IMR-90 (cell line): ENCODE measurements around the gene PDCL2.

Experiments
- CEBPB ChIP-seq: IDR thresholded peaks from 2 replicates; pipeline ENCODE4 v1.6.1; 2012; ENCODE audit warnings: low read depth, low read length, improper control_type of control experiment
- CTCF ChIP-seq: conservative IDR thresholded peaks from 2 replicates; pipeline ENCODE4 v1.5.1; 2012; ENCODE audit warnings: mild to moderate bottlenecking, low read depth, low read length, improper control_type of control experiment
- ELK1 ChIP-seq: fragments of 150-350 bp; IDR thresholded peaks from 2 replicates; pipeline ENCODE4 v1.6.1; 2016; ENCODE audit warnings: low read depth, mild to moderate bottlenecking, low read length, moderate library complexity, borderline replicate concordance
- POLR2A ChIP-seq: IDR thresholded peaks from 2 replicates; pipeline ENCODE4 v1.6.1; 2012; ENCODE audit warnings: mild to moderate bottlenecking, low read depth, low read length
- USF2 ChIP-seq: fragments of 150-350 bp; IDR thresholded peaks from 2 replicates; pipeline ENCODE4 v1.6.1; 2017; ENCODE audit warnings: mild to moderate bottlenecking, antibody characterized with exemption, low read length, low read depth

- TF ChIP-seq USF2 (no peak), POLR2A (peak; percentile 54), ELK1 (no peak), CEBPB (no peak), CTCF (peak; percentile 44)
Observed at GRCh38 chr4:55546756-55547465, 45.1 kb downstream of the PDCL2 start, which contains the start of gene CLOCK.
